GM19324 (cell line): ENCODE measurements around the gene ALG3.

Source experiments
- ATAC-seq: cut with Tn5 transposase; IDR thresholded peaks from one replicate; pipeline ENCODE4 v1.9.1; 2021; ENCODE audit warnings: mild to moderate bottlenecking, moderate library complexity; ENCODE audit not compliant: unreplicated experiment, low FRiP score

The ALG3 gene

DNA sequence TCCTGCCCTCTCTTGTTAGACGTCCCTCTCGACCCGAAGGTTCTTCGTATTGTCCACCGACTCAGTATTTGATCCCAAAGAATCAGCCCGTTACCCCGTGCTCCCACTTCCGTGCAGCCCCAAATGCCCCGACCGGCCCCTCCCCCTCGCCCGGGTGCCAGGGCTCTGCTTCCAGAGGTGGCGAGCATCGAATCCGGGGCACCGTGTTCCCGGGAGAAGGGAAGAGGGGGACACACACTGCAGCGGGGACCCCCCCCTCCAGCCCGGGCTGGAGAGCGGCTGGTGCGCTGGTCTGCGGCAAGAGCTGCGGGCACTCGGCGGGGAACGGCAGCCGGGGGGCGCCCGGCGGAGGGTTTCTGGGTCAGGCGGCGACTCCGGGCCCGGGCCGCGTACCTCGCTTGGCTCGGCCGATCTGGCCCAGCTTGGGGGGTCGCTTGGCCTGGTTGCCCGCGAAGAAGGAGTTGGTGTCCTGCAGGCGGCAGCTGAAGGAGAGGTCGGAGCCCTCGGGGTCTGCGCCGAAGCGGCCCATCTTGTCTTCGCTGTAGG is 12.0 kb upstream of the ALG3 start:
- ATAC-seq = no peak

GRCh38 chr3:184259878-184260723 is 11.3 kb upstream of the ALG3 start:
- no peak for ATAC-seq

GRCh38 chr3:184259396-184259877 is 10.7 kb upstream of the ALG3 start:
- ATAC-seq = no peak

DNA sequence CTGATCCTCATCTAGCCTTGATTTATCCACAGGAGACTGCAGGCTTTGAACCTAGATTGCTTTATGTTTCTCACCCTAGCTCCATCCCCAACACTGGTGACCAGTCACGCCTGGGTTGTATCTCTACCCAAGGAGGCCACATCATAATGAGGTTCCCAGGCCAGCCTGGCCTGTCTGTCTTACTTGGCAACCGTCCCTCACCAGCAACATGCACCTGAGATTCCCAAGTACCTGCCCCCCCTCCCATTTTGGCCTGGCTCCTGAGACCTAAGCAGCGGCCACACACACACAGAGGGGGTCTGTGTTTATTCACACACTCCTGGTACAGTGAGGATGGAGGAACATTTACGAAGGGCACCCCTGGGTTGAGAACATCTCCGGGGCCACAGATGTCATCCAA is 10.2 kb upstream of the ALG3 start:
- ATAC-seq = no peak

GRCh38 chr3:184257083-184257915 is 8.5 kb upstream of the ALG3 start:
- ATAC-seq = no peak

DNA sequence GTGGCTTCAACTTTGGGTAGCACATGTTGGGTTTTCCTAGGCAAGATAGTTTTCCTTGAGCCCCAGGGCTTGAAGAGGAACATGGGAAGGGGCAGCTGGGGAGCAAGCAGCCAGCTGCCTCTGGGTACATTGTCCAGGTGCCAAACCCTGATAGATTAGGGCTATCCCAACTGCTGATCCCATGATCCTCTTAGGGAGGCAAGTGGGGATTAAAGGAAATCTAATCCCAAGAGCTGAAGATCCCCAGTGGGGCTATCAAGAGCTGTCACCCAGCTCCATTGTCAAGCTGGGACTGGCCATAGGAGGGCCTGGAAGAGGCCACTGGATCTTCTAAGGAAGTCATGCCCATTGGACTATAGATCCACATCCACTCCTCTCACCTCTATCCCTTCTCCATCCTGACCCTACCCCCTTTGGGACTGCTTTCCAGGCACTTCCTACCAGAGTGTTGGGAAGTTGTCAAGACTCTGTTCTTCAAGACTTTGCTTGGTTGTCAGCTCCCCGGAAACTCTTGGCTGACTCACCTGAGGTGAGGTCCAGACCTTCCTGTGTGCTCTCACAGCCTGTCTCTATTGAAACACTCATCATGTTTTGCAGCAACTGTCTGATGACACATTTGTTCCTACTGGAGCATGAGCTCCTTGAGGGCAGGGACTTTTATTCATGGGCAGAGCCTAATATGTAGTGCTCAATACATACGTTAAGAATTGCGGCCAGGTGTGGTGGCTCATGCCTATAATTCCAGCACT is 6.7 kb upstream of the ALG3 start:
- ATAC-seq = no peak

DNA sequence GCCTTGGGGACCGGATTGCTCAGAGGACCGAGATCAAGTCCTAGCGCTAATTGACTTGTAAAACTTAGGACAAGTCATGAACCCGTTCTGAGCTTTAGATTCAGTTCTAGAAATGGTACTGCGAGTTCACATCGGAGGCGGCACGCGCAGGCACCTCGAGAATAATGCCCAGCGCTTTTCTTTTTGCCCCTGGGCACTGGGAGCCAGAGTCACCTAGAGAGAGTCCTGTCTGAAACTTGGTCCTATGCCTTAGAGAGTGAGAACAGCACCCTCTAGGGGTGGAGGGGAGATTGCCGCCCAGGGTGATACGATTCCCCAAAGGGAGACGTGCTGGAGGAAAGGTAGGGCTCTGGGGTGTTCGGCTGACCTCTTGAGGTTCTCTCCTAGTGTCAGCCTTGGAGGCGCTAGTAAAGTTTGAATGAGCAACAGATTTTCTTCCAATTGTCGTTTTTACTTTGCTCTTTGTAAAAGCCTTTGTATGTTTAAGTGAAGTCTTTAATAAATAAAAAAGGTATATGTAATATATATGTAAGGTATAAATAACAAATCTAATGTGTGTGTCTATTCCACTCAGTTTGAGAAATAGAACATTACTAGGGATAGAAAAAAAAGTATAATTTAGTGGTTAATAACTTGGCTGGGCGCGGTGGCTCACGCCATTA is 1.5 kb upstream of the ALG3 start:
- peak; percentile 50 for ATAC-seq

DNA sequence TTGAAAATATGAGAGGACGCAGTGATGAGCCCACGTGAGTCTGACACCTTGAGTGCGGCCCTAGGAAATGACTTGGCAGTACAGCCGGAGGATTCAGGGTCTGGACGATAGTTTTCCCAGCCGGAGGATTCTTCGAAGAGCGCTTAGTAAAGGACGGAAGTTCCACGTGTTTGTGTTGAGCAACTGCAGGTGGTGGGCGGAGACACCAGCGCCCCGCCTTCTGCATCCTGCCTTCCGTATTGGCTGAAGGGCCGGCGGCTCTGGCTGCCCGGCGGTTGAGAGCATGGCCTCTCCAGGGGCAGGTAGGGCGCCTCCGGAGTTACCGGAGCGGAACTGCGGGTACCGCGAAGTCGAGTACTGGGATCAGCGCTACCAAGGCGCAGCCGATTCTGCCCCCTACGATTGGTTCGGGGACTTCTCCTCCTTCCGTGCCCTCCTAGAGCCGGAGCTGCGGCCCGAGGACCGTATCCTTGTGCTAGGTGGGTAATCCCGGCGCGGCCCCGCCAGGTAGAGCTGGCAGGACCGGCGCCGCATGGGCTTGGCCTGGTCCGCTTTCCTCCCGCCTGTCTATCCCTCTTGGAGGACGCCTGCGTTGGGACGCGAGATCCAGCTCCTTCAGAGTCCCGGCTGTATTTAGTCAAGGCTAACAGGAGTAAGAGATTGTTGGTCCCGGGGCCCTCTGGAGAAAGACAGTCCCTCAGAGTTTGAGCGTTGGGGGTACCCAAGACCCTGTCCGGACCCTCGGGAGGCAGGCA is 827 bp upstream of the ALG3 start, which contains the start of gene EEF1AKMT4:
Gene EEF1AKMT4, plus strand, starts transcription at position 261 of the 755 bp plus-strand sequence. Its CDS starts 23 bp downstream, at position 284.
- ATAC-seq = peak; percentile 88

DNA sequence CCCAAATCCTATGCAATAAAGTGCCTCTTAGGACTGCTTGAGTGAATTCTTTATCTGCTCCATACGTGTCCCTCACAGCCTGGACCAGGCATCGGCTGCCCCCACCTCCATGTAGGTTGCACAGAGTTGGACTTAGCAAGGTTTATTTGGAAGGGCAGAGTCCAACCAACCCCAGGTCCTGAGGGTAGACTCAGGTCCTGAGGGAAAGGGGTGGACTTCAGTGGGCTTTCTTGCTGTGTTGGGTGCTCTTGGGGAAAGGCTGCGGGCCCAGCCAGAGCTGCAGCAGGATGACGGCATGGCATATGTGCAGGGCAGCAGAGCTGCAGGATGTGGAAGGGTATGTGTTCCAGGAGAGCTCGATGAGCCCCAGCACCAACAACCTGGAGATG is 6.5 kb downstream of the ALG3 start:
- no peak for ATAC-seq

DNA sequence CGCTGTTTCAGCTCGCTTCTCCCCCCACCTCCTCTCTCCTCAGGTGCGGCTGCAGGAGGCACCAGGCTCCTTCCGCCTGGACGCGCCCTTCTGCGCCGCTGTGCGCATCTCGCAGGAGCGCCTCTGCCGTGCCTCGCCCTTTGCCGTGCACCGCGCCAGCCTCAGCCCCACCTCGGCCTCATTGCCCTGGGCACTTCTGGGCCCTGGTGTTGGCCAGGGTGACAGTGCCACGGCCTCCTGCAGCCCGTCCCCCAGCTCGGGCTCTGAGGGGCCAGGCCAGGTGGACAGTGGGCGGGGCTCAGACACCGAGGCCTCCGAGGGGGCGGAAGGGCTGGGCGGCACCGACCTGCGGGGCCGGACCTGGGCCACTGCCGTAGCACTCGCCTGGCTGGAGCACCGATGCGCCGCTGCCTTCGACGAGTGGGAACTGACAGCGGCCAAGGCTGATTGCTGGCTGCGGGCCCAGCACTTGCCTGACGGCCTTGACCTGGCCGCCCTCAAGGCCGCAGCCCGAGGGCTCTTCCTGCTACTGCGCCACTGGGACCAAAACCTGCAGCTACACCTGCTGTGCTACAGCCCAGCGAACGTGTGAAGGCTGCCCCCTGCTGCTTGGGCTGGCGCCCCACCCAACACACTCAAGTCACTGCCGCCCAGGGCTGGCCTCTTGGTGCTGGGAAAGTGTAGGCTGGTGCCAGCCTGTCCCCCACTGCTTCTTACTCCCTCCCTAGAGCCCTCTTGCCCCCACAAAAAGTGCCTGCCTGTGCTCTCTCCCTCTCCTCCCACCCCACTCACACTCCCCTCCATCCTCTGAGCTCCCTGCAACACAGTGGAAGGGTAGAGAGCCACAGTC is 7.1 kb downstream of the ALG3 start:
- ATAC-seq = no peak

- ATAC-seq = no peak
Observed at GRCh38 chr3:184241141-184241446, 7.7 kb downstream of the ALG3 start.

DNA sequence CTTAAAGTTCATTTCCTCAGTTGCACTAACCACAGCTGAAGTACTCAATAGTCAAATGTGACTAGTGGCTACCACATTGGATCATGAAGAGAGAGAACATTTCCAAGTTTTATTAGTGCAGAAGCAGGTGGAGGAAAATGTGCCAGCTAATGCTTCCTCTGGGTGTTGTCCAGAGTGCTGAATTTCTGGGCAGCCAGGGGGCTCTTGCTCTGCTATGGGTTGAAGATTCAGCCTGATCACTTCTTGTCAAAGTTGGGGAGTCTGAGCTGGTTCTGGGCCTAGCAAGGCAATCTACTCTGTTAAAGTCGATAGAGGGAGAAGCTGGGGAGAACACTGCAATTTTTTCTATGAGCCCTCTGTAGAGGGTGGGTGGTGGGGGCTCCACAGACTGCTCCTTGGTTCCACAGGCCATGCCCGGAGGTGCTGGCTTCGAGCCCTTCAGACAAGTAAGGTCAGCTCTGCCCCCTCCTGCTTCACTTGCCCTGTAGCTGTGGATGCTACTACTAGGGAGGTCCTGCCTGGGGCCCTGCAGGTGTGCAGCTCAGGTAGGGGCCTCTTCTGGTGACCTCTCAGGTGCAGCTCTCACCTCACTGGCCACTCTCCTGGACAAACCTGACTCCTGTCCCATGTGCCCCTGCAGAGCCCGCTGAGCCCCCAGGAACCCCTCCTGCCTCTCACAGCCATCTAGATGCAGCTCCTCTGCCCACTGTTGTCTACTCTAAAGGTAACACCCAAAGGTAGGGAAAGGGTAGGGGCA is 8.2 kb downstream of the ALG3 start:
- no peak for ATAC-seq

DNA sequence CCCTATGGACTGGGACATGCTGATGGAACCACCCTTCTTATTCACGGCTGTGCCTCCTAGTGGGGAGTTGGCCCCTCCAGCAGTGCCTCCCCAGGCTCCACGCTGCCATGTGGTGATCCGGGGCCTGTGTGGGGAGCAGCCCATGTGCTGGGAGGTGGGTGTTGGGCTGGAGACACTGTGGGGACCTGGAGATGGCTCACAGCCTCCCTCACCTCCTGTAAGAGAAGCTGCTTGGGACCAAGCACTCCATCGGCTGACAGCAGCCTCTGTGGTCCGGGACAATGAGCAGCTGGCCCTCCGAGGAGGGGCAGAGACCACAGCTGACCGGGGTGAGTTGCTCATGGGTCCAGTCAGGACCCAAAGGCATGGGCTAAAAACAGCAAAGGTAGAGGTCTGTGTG is 9.1 kb downstream of the ALG3 start:
- ATAC-seq = no peak

DNA sequence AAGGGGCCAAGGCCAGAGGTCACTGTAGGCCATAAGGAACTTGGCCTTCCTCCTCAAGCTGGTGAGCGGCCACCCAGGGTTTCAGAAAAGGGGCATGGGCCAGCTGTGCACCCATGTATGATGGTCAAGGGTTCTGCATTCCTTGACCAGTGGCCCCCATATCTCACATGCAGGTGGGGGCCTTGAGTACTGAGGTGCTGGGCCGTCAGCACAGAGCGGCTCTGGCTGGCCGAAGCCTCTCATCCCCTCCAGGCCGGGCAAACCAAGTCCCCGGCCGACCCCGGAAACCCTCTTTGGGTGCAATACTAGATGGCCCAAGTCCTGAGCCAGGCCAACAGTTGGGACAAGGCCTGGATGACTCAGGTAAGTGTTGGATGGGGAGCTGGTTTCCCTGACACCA is 9.5 kb downstream of the ALG3 start:
- no peak for ATAC-seq

- ATAC-seq = no peak
Observed at GRCh38 chr3:184238246-184238818, 10.4 kb downstream of the ALG3 start.

DNA sequence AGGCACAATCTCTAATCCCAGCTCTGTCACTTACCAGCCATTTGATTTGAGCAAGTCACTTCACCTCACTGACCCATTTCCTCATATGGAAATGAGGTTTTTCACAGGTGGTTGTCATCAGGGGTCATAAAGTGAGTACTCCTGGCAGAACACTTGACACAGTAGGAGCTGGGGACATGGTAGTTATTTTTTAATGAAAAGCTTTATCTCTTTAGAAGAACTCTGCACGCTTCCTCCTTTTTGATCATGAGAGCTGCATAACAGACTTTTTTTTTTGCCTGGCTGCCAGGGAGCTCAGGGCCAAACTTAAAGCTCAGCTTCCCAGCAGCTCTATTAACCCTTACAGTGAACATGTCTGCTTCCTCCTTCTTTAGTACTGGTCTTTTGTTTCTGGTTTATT is 11.0 kb downstream of the ALG3 start:
- ATAC-seq = no peak

DNA sequence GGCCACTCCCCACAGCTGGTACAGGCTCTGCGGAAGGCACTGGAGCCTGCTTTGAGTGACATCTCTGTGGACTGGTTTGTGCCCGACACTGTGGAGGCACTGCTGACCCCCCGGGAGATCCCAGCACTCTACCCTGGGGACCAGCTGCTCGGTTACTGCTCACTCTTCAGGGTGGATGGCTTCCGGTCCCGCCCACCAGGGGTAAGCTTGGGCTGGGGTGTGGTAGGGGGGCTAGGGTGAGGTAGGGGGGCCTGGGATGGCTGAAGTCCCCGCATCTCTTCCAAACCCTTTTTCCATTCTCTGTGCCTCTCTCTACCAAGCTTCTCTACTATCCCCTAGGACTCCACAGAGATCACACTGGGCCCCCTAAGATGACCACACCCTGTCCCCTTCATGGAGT is 11.6 kb downstream of the ALG3 start:
- no peak for ATAC-seq
